GM18520 (cell line): ENCODE data around the gene MAP2K5.
A peak's percentile ranks its signal among the peaks of the same experiment; 100 is the strongest.

ENCODE experiments used
- ATAC-seq: cut with Tn5 transposase; IDR thresholded peaks from one replicate; pipeline ENCODE4 v1.9.1; 2021; ENCODE audit not compliant: unreplicated experiment

Gene MAP2K5

GRCh38 chr15:67556976-67557570 is 14.6 kb downstream of the MAP2K5 start:
- ATAC-seq, result no peak

- ATAC-seq, result no peak
These were observed 16.0 kb downstream of the MAP2K5 start for GRCh38 chr15:67558502-67558901.

- no peak for ATAC-seq
These were observed 16.7 kb downstream of the MAP2K5 start for GRCh38 chr15:67559158-67559557.

GRCh38 chr15:67559576-67559975 is 17.1 kb downstream of the MAP2K5 start:
- ATAC-seq, result no peak

GRCh38 chr15:67560320-67560719 is 17.8 kb downstream of the MAP2K5 start:
- no peak for ATAC-seq

- ATAC-seq, result no peak
These were observed 20.6 kb downstream of the MAP2K5 start for GRCh38 chr15:67563092-67563491.

GRCh38 chr15:67564021-67564967 is 21.8 kb downstream of the MAP2K5 start:
- peak; percentile 88 for ATAC-seq

GRCh38 chr15:67564968-67565345 is 22.5 kb downstream of the MAP2K5 start:
- ATAC-seq, result peak; percentile 24

- no peak for ATAC-seq
These were observed 27.2 kb downstream of the MAP2K5 start for GRCh38 chr15:67569668-67570067.

GRCh38 chr15:67570875-67571647 is 28.6 kb downstream of the MAP2K5 start:
- ATAC-seq, result no peak

GRCh38 chr15:67571648-67572415 is 29.3 kb downstream of the MAP2K5 start:
- ATAC-seq, result no peak

- ATAC-seq, result no peak
These were observed 30.7 kb downstream of the MAP2K5 start for GRCh38 chr15:67573194-67573593.

GRCh38 chr15:67575039-67575502 is 32.6 kb downstream of the MAP2K5 start:
- ATAC-seq, result no peak

GRCh38 chr15:67578020-67578600 is 35.6 kb downstream of the MAP2K5 start:
- ATAC-seq, result no peak

- no peak for ATAC-seq
These were observed 36.7 kb downstream of the MAP2K5 start for GRCh38 chr15:67579164-67579563.

- ATAC-seq, result no peak
These were observed 37.5 kb downstream of the MAP2K5 start for GRCh38 chr15:67579967-67580366.

- no peak for ATAC-seq
These were observed 41.7 kb downstream of the MAP2K5 start for GRCh38 chr15:67584157-67584556.

GRCh38 chr15:67585681-67586080 is 43.2 kb downstream of the MAP2K5 start:
- no peak for ATAC-seq

- ATAC-seq, result no peak
These were observed 44.8 kb downstream of the MAP2K5 start for GRCh38 chr15:67587331-67587730.

- ATAC-seq, result no peak
These were observed 45.3 kb downstream of the MAP2K5 start for GRCh38 chr15:67587754-67588153.
